Astrocyte of the hippocampus (primary cell): ENCODE data around the gene ADI1.
"Not testable (repeated sequence)": the region's sequence is repeated elsewhere in the genome, so short reads cannot be mapped to it uniquely, and the experiment has no call there.

Source experiments
- DNase-seq: peaks from one replicate; pipeline ENCODE4 v3.0.0; 2011; ENCODE audit warnings: low read depth, low spot score

Gene ADI1

DNA sequence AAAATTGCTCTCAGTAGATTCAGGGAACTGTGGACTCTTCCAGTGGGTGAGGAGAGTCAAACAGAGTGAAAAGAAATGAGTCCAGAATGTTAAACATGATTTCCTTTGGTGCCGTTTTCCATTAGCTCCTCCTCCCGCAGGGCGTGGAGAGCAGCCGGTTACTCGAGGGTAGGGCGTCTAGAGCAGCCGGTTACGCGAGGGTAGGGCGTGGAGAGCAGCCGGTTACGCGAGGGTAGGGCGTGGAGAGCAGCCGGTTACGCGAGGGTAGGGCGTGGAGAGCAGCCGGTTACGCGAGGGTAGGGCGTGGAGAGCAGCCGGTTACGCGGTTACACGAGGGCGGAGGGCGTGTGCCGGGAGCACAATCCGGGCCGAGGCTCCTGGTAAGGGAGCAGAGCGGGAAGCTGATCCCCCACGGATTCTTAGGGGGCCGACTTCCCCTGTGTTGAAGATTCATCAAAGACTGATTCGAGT, 70.9 kb downstream of the ADI1 start:
- DNase-seq, result not testable (repeated sequence)

DNA sequence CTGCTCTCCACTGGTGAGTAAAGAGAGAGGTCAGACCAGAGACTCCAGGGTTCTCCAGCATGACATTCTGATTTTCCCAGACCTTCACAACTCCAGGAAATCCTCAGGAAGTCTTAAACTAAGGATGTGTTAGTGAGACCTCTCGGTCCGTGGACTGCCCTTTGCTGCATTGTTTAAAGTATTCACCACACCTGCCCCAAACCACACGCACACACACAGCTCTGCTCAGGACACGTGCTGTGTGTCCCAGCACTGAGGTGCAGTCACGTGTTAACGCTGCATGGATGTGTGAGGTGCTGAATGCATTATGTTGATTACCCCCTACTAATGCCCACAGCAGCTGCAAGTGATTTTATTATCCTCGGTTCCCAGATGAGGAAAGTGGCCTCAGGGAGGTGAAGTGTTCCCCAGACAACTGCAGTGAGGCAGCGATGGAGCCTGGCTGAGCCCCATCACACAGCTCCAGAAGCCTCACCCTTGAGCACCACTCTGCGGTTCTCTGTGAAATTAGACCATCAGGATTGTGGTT, 71.5 kb downstream of the ADI1 start:
- DNase-seq, result no peak
